Activated CD4-positive, alpha-beta T cell treated with anti-CD3 and anti-CD28 coated beads, Interleukin-2, Interleukin-4, amounts not matched to agents 100 ng/mL and 50 ng/mL, durations not matched to agents 16 hours and 8 hours (primary cell): ENCODE data around the gene OVOL1.
"Not testable (repeated sequence)": the region's sequence is repeated elsewhere in the genome, so short reads cannot be mapped to it uniquely, and the experiment has no call there.

ENCODE experiments used
- DNase-seq: peaks from one replicate; pipeline ENCODE4 v3.0.0-alpha.2; 2020; ENCODE audit warnings: low spot score

The OVOL1 gene

GRCh38 chr11:65786786-65787636 lies at the start of gene OVOL1:
OVOL1 (plus strand) TSS chr11:65787063; CDS start chr11:65787374, 311 bp downstream.
- no peak for DNase-seq

GRCh38 chr11:65739022-65739421 lies 47.8 kb upstream of the OVOL1 start:
- no peak for DNase-seq

- no peak for DNase-seq
Measured at GRCh38 chr11:65741185-65741584, 45.7 kb upstream of the OVOL1 start.

- no peak for DNase-seq
Measured at GRCh38 chr11:65742353-65742752, 44.5 kb upstream of the OVOL1 start.

- DNase-seq = no peak
Measured at GRCh38 chr11:65743681-65744025, 43.2 kb upstream of the OVOL1 start.

GRCh38 chr11:65744026-65744698 lies 42.7 kb upstream of the OVOL1 start:
- no peak for DNase-seq

- DNase-seq = no peak
Measured at GRCh38 chr11:65744699-65745042, 42.2 kb upstream of the OVOL1 start.

- no peak for DNase-seq
Measured at GRCh38 chr11:65745049-65745448, 41.8 kb upstream of the OVOL1 start.

GRCh38 chr11:65762169-65762568 lies 24.7 kb upstream of the OVOL1 start:
- DNase-seq = not testable (repeated sequence)

GRCh38 chr11:65762816-65763215 lies 24.0 kb upstream of the OVOL1 start:
- DNase-seq = not testable (repeated sequence)

- DNase-seq = no peak
Measured at GRCh38 chr11:65764434-65764833, 22.4 kb upstream of the OVOL1 start.

- peak; percentile 30 for DNase-seq
Measured at GRCh38 chr11:65766535-65766934, 20.3 kb upstream of the OVOL1 start.

- no peak for DNase-seq
Measured at GRCh38 chr11:65767406-65767805, 19.5 kb upstream of the OVOL1 start.

- DNase-seq = not testable (repeated sequence)
Measured at GRCh38 chr11:65767806-65768205, 19.1 kb upstream of the OVOL1 start.

GRCh38 chr11:65770951-65771567 lies 15.8 kb upstream of the OVOL1 start:
- DNase-seq = no peak

GRCh38 chr11:65771589-65772112 lies 15.2 kb upstream of the OVOL1 start:
- DNase-seq = no peak

GRCh38 chr11:65773784-65774411 lies 13.0 kb upstream of the OVOL1 start:
- no peak for DNase-seq

GRCh38 chr11:65774525-65775306 lies 12.1 kb upstream of the OVOL1 start:
- no peak for DNase-seq

- DNase-seq = no peak
Measured at GRCh38 chr11:65776196-65776595, 10.7 kb upstream of the OVOL1 start.

- DNase-seq = no peak
Measured at GRCh38 chr11:65776710-65777141, 10.1 kb upstream of the OVOL1 start.

- no peak for DNase-seq
Measured at GRCh38 chr11:65777241-65777640, 9.6 kb upstream of the OVOL1 start.
